Measurements from ENCODE around the gene ACTR3C.
"Not testable (repeated sequence)": the region's sequence is repeated elsewhere in the genome, so short reads cannot be mapped to it uniquely, and the experiment has no call there.

Gene ACTR3C

GRCh38 chr7:150335108-150335773 lies 11.9 kb upstream of the ACTR3C start:
- DNase-seq (ENCODE audit: low spot score), result no peak

- DNase-seq (ENCODE audit: low spot score), result no peak
Observed at GRCh38 chr7:150334108-150334507, 10.8 kb upstream of the ACTR3C start.

- DNase-seq (ENCODE audit: low spot score), result no peak
Observed at GRCh38 chr7:150333659-150334058, 10.3 kb upstream of the ACTR3C start.

GRCh38 chr7:150332852-150333635 lies 9.7 kb upstream of the ACTR3C start:
- no peak for DNase-seq (ENCODE audit: low spot score)

- no peak for DNase-seq (ENCODE audit: low spot score)
Observed at GRCh38 chr7:150330211-150330885, 7.0 kb upstream of the ACTR3C start.

GRCh38 chr7:150329331-150330120 lies 6.2 kb upstream of the ACTR3C start:
- DNase-seq (ENCODE audit: low spot score), result peak; percentile 17

GRCh38 chr7:150327308-150327707 lies 4.0 kb upstream of the ACTR3C start:
- DNase-seq (ENCODE audit: low spot score), result no peak

GRCh38 chr7:150326657-150327268 lies 3.4 kb upstream of the ACTR3C start:
- no peak for DNase-seq (ENCODE audit: low spot score)

- no peak for DNase-seq (ENCODE audit: low spot score)
Observed at GRCh38 chr7:150325901-150326300, 2.6 kb upstream of the ACTR3C start.

GRCh38 chr7:150325110-150325611 lies 1.8 kb upstream of the ACTR3C start:
- DNase-seq (ENCODE audit: low spot score), result no peak

GRCh38 chr7:150324373-150324961 lies 1.1 kb upstream of the ACTR3C start:
- DNase-seq (ENCODE audit: low spot score), result no peak

GRCh38 chr7:150323682-150324372 lies 482 bp upstream of the ACTR3C start:
- no peak for DNase-seq (ENCODE audit: low spot score)

GRCh38 chr7:150322114-150322832 lies 1.1 kb downstream of the ACTR3C start:
- no peak for DNase-seq (ENCODE audit: low spot score)

GRCh38 chr7:150321788-150322113 lies 1.6 kb downstream of the ACTR3C start:
- no peak for DNase-seq (ENCODE audit: low spot score)

GRCh38 chr7:150317748-150318444 lies 5.4 kb downstream of the ACTR3C start:
- no peak for DNase-seq (ENCODE audit: low spot score)

- DNase-seq (ENCODE audit: low spot score), result not testable (repeated sequence)
Observed at GRCh38 chr7:150316987-150317386, 6.4 kb downstream of the ACTR3C start.

- no peak for DNase-seq (ENCODE audit: low spot score)
Observed at GRCh38 chr7:150314639-150315239, 8.6 kb downstream of the ACTR3C start.

- no peak for DNase-seq (ENCODE audit: low spot score)
Observed at GRCh38 chr7:150313870-150314269, 9.5 kb downstream of the ACTR3C start.

GRCh38 chr7:150313367-150313809 lies 10.0 kb downstream of the ACTR3C start:
- no peak for DNase-seq (ENCODE audit: low spot score)

Data from pons (tissue), 1 donor.